ENCODE measurements around the gene NLGN1. TPM values are rescaled to one million over a fixed set of nuclear protein-coding genes. Genes with fewer than 3 reads are reported as not detected.

Gene NLGN1
- total RNA-seq, 5 donors from 2014 or later (not counting 1 experiment from before 2014, with no cell fraction given), result 0.18 TPM; not detected in 4

DNA sequence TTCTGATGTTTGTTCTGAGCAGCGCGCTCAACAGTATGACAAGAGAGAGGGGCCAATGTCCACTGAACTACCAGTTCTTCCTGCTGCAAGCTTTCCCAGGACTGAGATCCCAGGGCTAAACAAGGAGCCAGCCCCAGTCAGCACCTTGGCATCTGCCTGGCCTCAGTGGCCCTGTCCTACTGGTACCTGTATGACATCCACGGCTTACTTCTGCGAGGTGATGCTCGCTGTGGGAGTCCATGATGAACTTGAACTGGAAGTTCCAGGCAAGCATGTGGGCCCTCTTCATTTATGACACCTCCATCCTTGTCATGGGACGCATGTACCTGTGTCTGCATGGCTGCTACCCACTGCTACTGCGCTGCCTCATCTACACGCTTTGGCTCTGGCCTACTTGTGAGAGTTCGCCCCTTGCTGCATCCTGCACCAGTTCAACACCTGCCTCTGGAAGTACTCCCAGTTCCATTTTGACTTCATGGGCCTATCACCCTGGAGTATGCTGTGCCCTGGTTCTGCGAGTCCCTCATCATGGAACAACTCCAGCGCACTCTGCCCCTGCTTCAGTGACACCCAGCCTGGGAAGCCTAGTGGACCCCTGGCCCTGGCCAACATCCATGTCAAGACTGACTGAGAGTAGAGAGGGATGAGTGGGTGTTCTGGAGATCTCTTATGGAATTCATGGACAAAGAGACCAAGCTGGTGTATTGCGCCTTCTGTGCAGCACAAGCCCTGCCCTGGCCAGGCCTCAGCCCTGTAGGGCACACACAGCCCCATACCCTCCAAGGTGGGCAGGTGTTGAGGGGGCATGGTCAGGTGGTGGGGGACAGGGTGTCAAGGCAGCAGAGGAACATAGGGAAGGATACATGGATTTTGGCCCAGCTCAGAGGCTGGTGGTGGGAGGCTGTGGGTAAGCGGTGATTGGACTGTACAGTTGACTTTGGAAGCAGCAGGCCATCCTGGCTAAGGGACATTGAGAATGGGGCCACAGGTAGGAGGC is 246.8 kb downstream of the NLGN1 start:
- H3K36me3 ChIP-seq (ENCODE audit: control insufficient read depth in 2 of 2, extremely low read depth in 1 of 2, insufficient read depth in 1 of 2, low read length in 1 of 2), result no peaks in the 10 kb centered on the region
- Mint-ChIP-seq H3K36me3 (no peaks in the 10 kb centered on the region), H3K4me1 (no peaks in the 10 kb centered on the region), H3K27me3 (no peaks in the 10 kb centered on the region), H3K27ac (no peak overlapping the region), H3K4me3 (no peak overlapping the region), H3K9me3 (peaks cover 0 to 3% (median 0%) of the 10 kb centered on the region in 3 donors)
- H3K27ac ChIP-seq (ENCODE audit: low read length), result no peak overlapping the region
- ATAC-seq (replicated peaks in 1 of 4) (peak in 1 of 4 experiments; percentile 30), DNase-seq (no peak)
- POLR2A ChIA-PET, result no interaction called here
- no peaks in the 10 kb centered on the region for H3K9me3 ChIP-seq
- no peak overlapping the region for H3K4me3 ChIP-seq (ENCODE audit: control insufficient read depth in 1 of 2, extremely low read depth in 1 of 2, low read length in 1 of 2)
- CTCF ChIA-PET, result no interaction called here
- H3K27me3 ChIP-seq (replicated peaks in 1 of 2; ENCODE audit: control insufficient read depth in 2 of 2, extremely low read depth in 1 of 2, insufficient read depth in 2 of 2, low read length in 1 of 2), result no peaks in the 10 kb centered on the region
- 85% methylated on average over 11 of the region's 13 CpGs for WGBS (ENCODE audit: insufficient coverage)
- no peaks in the 10 kb centered on the region for H3K4me1 ChIP-seq (ENCODE audit: control insufficient read depth in 1 of 2, extremely low read depth in 1 of 2, insufficient read depth in 2 of 2, low read length in 2 of 2)

DNA sequence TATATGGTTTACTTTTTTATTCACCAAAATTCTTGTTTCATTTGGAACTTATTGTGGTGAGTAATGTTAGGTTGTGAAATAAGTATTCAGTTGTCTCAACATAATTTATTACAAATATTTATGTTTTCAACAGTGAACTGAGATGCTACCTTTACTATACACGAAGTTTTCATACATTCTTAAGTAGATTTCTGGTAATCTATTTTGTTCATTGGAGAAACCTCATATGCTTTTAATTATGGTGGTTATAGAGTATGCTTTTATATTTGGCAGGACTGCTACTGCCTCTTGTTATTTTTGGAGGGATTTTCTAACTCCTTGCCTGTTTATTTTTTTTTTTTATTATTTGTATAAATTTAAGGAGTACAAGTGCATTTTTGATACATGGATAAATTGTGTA is 253.1 kb downstream of the NLGN1 start:
- Mint-ChIP-seq H3K36me3 (no peaks in the 10 kb centered on the region), H3K9me3 (peaks cover 0 to 13% (median 5%) of the 10 kb centered on the region in 3 donors), H3K27me3 (no peaks in the 10 kb centered on the region), H3K4me3 (no peak overlapping the region), H3K27ac (no peak overlapping the region), H3K4me1 (no peaks in the 10 kb centered on the region)
- no peak overlapping the region for H3K27ac ChIP-seq (ENCODE audit: low read length)
- no CpG with 5 or more reads among the region's 1 CpG for WGBS (ENCODE audit: insufficient coverage)
- ChIA-PET CTCF (no interaction called here), POLR2A (no interaction called here)
- no peaks in the 10 kb centered on the region for H3K27me3 ChIP-seq (replicated peaks in 1 of 2; ENCODE audit: control insufficient read depth in 2 of 2, extremely low read depth in 1 of 2, insufficient read depth in 2 of 2, low read length in 1 of 2)
- no peaks in the 10 kb centered on the region for H3K4me1 ChIP-seq (ENCODE audit: control insufficient read depth in 1 of 2, extremely low read depth in 1 of 2, insufficient read depth in 2 of 2, low read length in 2 of 2)
- H3K4me3 ChIP-seq (ENCODE audit: control insufficient read depth in 1 of 2, extremely low read depth in 1 of 2, low read length in 1 of 2), result no peak overlapping the region
- no peak for DNase-seq
- H3K36me3 ChIP-seq (ENCODE audit: control insufficient read depth in 2 of 2, extremely low read depth in 1 of 2, insufficient read depth in 1 of 2, low read length in 1 of 2), result no peaks in the 10 kb centered on the region
- H3K9me3 ChIP-seq, result no peaks in the 10 kb centered on the region
- no peak for ATAC-seq (replicated peaks in 1 of 4)

- DNase-seq, result no peak
- Mint-ChIP-seq H3K27me3 (no peaks in the 10 kb centered on the region), H3K4me3 (no peak overlapping the region), H3K27ac (no peak overlapping the region), H3K4me1 (no peaks in the 10 kb centered on the region), H3K9me3 (peaks cover 0 to 13% (median 5%) of the 10 kb centered on the region in 3 donors), H3K36me3 (no peaks in the 10 kb centered on the region)
- CTCF ChIA-PET, result no interaction called here
- Histone ChIP-seq H3K36me3 (ENCODE audit: control insufficient read depth in 2 of 2, extremely low read depth in 1 of 2, insufficient read depth in 1 of 2, low read length in 1 of 2) (no peaks in the 10 kb centered on the region), H3K4me3 (ENCODE audit: control insufficient read depth in 1 of 2, extremely low read depth in 1 of 2, low read length in 1 of 2) (no peak overlapping the region), H3K4me1 (ENCODE audit: control insufficient read depth in 1 of 2, extremely low read depth in 1 of 2, insufficient read depth in 2 of 2, low read length in 2 of 2) (no peaks in the 10 kb centered on the region), H3K27ac (ENCODE audit: low read length) (no peak overlapping the region), H3K27me3 (replicated peaks in 1 of 2; ENCODE audit: control insufficient read depth in 2 of 2, extremely low read depth in 1 of 2, insufficient read depth in 2 of 2, low read length in 1 of 2) (no peaks in the 10 kb centered on the region), H3K9me3 (no peaks in the 10 kb centered on the region)
- POLR2A ChIA-PET, result no interaction called here
- ATAC-seq (replicated peaks in 1 of 4), result no peak
- WGBS (ENCODE audit: insufficient coverage), result 100% methylated on average over 1 of the region's 2 CpGs
These were observed 254.5 kb downstream of the NLGN1 start for GRCh38 chr3:173652093-173652492.

DNA sequence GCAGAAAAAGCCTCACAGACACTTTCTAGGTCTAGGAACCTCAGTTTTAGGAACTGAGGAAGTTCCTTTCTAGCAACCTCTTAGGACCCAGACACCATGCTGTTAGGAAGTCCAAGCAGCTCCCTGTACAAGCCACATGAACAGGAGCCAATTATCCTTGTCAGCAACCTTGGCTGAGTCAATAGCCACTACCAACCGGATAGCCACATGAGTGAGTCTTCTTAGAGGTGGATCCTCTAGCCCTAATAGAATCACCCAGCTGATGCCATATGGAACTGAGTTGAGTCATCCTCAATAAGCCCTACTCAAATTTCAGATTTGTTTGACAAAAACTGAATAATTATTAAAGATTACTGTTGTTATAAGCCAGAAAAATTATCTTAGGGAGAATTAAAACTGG is 256.2 kb downstream of the NLGN1 start:
- Histone ChIP-seq H3K9me3 (no peaks in the 10 kb centered on the region), H3K4me1 (ENCODE audit: control insufficient read depth in 1 of 2, extremely low read depth in 1 of 2, insufficient read depth in 2 of 2, low read length in 2 of 2) (no peaks in the 10 kb centered on the region), H3K4me3 (ENCODE audit: control insufficient read depth in 1 of 2, extremely low read depth in 1 of 2, low read length in 1 of 2) (no peak overlapping the region), H3K27ac (ENCODE audit: low read length) (no peak overlapping the region), H3K27me3 (replicated peaks in 1 of 2; ENCODE audit: control insufficient read depth in 2 of 2, extremely low read depth in 1 of 2, insufficient read depth in 2 of 2, low read length in 1 of 2) (no peaks in the 10 kb centered on the region), H3K36me3 (ENCODE audit: control insufficient read depth in 2 of 2, extremely low read depth in 1 of 2, insufficient read depth in 1 of 2, low read length in 1 of 2) (no peaks in the 10 kb centered on the region)
- no CpG with 5 or more reads among the region's 1 CpG for WGBS (ENCODE audit: insufficient coverage)
- H3K36me3 Mint-ChIP-seq, result no peaks in the 10 kb centered on the region
- H3K4me3 Mint-ChIP-seq, result no peak overlapping the region
- H3K27me3 Mint-ChIP-seq, result no peaks in the 10 kb centered on the region
- H3K27ac Mint-ChIP-seq, result no peak overlapping the region
- no peaks in the 10 kb centered on the region for H3K4me1 Mint-ChIP-seq
- ChIA-PET CTCF (no interaction called here), POLR2A (no interaction called here)
- H3K9me3 Mint-ChIP-seq, result peaks cover 0 to 19% (median 5%) of the 10 kb centered on the region in 3 donors
- ATAC-seq (replicated peaks in 1 of 4) (no peak), DNase-seq (no peak)

- H3K27me3 ChIP-seq (replicated peaks in 1 of 2; ENCODE audit: control insufficient read depth in 2 of 2, extremely low read depth in 1 of 2, insufficient read depth in 2 of 2, low read length in 1 of 2), result no peaks in the 10 kb centered on the region
- DNase-seq (no peak), ATAC-seq (replicated peaks in 1 of 4) (no peak)
- H3K4me3 Mint-ChIP-seq, result no peak overlapping the region
- H3K36me3 Mint-ChIP-seq, result no peaks in the 10 kb centered on the region
- H3K4me1 ChIP-seq (ENCODE audit: control insufficient read depth in 1 of 2, extremely low read depth in 1 of 2, insufficient read depth in 2 of 2, low read length in 2 of 2), result no peaks in the 10 kb centered on the region
- no CpG with 5 or more reads among the region's 2 CpGs for WGBS (ENCODE audit: insufficient coverage)
- no peak overlapping the region for H3K27ac Mint-ChIP-seq
- H3K36me3 ChIP-seq (ENCODE audit: control insufficient read depth in 2 of 2, extremely low read depth in 1 of 2, insufficient read depth in 1 of 2, low read length in 1 of 2), result no peaks in the 10 kb centered on the region
- peaks cover 0 to 9% (median 0%) of the 10 kb centered on the region in 3 donors for H3K9me3 Mint-ChIP-seq
- no peaks in the 10 kb centered on the region for H3K4me1 Mint-ChIP-seq
- ChIA-PET POLR2A (no interaction called here), CTCF (no interaction called here)
- H3K9me3 ChIP-seq, result no peaks in the 10 kb centered on the region
- no peaks in the 10 kb centered on the region for H3K27me3 Mint-ChIP-seq
- H3K4me3 ChIP-seq (ENCODE audit: control insufficient read depth in 1 of 2, extremely low read depth in 1 of 2, low read length in 1 of 2), result no peak overlapping the region
- H3K27ac ChIP-seq (ENCODE audit: low read length), result no peak overlapping the region
These were observed 262.4 kb downstream of the NLGN1 start for GRCh38 chr3:173659972-173660371.

- Histone ChIP-seq H3K36me3 (ENCODE audit: control insufficient read depth in 2 of 2, extremely low read depth in 1 of 2, insufficient read depth in 1 of 2, low read length in 1 of 2) (no peaks in the 10 kb centered on the region), H3K9me3 (no peaks in the 10 kb centered on the region), H3K27me3 (replicated peaks in 1 of 2; ENCODE audit: control insufficient read depth in 2 of 2, extremely low read depth in 1 of 2, insufficient read depth in 2 of 2, low read length in 1 of 2) (no peaks in the 10 kb centered on the region), H3K4me1 (ENCODE audit: control insufficient read depth in 1 of 2, extremely low read depth in 1 of 2, insufficient read depth in 2 of 2, low read length in 2 of 2) (no peaks in the 10 kb centered on the region), H3K4me3 (ENCODE audit: control insufficient read depth in 1 of 2, extremely low read depth in 1 of 2, low read length in 1 of 2) (no peak overlapping the region), H3K27ac (ENCODE audit: low read length) (no peak overlapping the region)
- ChIA-PET POLR2A (no interaction called here), CTCF (no interaction called here)
- no peak for ATAC-seq (replicated peaks in 1 of 4)
- no peaks in the 10 kb centered on the region for H3K4me1 Mint-ChIP-seq
- 71% methylated on average over 2 of the region's 3 CpGs for WGBS (ENCODE audit: insufficient coverage)
- no peaks in the 10 kb centered on the region for H3K27me3 Mint-ChIP-seq
- no peak overlapping the region for H3K27ac Mint-ChIP-seq
- no peak for DNase-seq
- no peak overlapping the region for H3K4me3 Mint-ChIP-seq
- peaks cover 0 to 9% (median 0%) of the 10 kb centered on the region in 3 donors for H3K9me3 Mint-ChIP-seq
- H3K36me3 Mint-ChIP-seq, result no peaks in the 10 kb centered on the region
These were observed 263.2 kb downstream of the NLGN1 start for GRCh38 chr3:173660645-173661299.

All from T-cell (primary cell).